ENCODE measurements around the gene FOXO6.

The FOXO6 gene

GRCh38 chr1:41428738-41429640 lies 67.8 kb downstream of the FOXO6 start:
- no peak for DNase-seq

- no peak for DNase-seq
Measured at GRCh38 chr1:41429641-41430035, 68.4 kb downstream of the FOXO6 start.

- DNase-seq = no peak
Measured at GRCh38 chr1:41430069-41430468, 68.8 kb downstream of the FOXO6 start.

- no peak for DNase-seq
Measured at GRCh38 chr1:41430582-41430981, 69.3 kb downstream of the FOXO6 start.

- DNase-seq = no peak
Measured at GRCh38 chr1:41431490-41432350, 70.5 kb downstream of the FOXO6 start.

All from eye (tissue), 1 donor.